ENCODE results near the gene DYNLT3.

DYNLT3 gene

DNA sequence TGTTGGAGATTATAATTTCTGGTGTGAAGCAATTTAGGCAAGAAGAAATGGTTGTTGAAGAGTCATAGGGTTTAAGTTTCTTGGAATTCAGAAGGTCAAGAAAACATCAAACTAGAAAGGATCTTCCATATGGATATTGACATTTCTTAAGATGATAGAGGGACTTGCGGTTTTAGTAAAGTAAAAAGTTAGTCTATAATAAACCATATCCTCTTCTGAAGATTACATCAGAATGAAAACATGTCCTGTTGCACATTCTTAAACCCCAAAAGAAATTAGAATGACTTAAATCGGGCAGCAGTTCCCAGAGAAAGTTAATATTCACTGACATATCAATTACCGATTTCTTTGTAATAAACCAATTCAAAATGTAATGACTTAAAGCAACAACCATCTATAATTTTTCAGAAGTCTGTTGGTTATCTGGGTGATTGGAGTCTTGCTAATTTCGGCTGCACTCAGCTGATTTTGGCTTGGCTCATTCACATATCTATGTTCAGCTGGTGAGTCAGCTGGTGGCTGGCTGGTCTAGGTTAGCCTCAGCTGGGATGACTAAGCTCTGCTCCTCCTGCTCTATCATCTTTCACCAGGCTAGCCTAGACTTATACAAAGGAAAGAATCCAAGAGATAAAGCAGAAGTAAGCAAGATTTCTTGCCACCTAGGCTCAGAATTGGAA lies 24.4 kb upstream of the DYNLT3 start:
- DNase-seq (ENCODE audit: insufficient read length) (no peak), FAIRE-seq (no peak)
- TF ChIP-seq POLR2A (IDR thresholded peaks at IDR 0.05; ENCODE audit: low read depth, low read length) = no peak

DNA sequence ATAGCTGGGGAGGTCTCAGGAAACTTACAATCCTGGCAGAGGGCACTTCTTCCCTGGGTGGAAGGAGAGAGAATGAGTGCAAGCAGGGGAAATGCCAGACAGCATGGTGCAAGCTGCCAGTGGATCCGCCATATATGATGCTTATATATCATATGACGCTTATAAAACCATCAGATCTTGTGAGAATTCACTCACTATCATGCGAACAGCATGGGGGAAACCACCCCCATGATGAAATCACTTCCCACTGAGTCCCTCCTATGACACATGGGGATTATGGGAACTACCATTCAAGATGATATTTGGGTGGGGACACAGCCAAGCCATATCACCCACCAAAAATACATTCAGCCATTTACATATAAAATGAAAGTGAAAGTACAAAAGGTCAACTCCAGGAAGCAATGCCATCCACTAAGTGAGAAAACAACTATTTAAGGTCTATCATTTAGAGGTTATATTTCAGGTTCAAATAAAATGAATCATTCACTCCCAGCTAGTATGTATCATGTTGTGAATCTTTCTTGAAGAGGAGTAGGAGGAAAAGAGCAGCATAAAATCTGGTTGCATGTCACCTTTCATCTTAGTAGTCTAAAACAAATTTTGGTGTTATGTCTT lies 20.3 kb upstream of the DYNLT3 start:
- no peak for FAIRE-seq
- TF ChIP-seq POLR2AphosphoS5 (IDR thresholded peaks at IDR 0.05; ENCODE audit: low read depth, low read length) (no peak), TAF1 (IDR thresholded peaks at IDR 0.05; ENCODE audit: borderline replicate concordance, low read depth, low read length) (no peak), POLR2A (IDR thresholded peaks at IDR 0.05; ENCODE audit: low read depth, low read length) (no peak)
- DNase-seq (ENCODE audit: insufficient read length) = no peak

DNA sequence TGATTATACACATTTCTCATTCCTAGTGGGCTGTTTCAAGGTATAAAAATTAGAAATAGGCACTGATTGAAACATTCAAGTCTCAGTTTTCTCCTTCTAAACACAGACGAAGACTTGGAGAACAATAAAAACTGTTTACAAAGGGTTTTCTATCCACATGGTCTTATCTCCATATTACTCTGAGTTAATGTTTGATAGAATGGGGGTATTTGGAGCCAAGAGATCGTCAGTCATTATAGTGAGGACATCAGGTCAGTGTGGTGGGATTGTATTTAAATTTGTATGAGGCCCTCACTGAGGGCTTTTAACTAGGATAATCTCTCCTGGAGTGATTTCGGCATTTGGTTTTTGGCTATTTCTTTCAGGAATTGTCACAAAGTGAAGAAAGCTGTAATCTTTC lies 16.4 kb upstream of the DYNLT3 start:
- TF ChIP-seq POLR2A (IDR thresholded peaks at IDR 0.05; ENCODE audit: low read depth, low read length) (no peak), POLR2AphosphoS5 (IDR thresholded peaks at IDR 0.05; ENCODE audit: low read depth, low read length) (no peak)
- DNase-seq (ENCODE audit: insufficient read length) (no peak), FAIRE-seq (no peak)

DNA sequence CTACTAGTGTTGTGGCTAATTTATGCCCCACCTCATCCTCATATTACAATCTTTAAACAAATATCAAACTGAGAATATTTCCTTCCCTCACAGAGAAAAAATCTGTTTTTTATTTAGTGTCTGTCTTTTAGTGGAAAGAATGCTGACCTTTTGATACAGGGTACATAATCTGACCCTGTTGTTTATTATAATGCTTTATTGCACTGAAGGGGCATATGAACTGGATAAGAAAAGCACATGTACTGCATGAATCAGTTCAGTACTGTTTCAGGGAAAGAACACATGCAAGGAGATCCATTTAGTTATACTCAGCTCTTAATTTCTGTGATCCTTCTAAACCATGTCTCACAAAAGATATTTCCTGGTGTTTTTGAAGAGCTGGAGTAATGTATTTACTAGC lies 15.5 kb upstream of the DYNLT3 start:
- TF ChIP-seq POLR2AphosphoS5 (IDR thresholded peaks at IDR 0.05; ENCODE audit: low read depth, low read length) (no peak), TAF1 (IDR thresholded peaks at IDR 0.05; ENCODE audit: borderline replicate concordance, low read depth, low read length) (no peak), POLR2A (IDR thresholded peaks at IDR 0.05; ENCODE audit: low read depth, low read length) (no peak)
- FAIRE-seq (no peak), DNase-seq (ENCODE audit: insufficient read length) (no peak)

DNA sequence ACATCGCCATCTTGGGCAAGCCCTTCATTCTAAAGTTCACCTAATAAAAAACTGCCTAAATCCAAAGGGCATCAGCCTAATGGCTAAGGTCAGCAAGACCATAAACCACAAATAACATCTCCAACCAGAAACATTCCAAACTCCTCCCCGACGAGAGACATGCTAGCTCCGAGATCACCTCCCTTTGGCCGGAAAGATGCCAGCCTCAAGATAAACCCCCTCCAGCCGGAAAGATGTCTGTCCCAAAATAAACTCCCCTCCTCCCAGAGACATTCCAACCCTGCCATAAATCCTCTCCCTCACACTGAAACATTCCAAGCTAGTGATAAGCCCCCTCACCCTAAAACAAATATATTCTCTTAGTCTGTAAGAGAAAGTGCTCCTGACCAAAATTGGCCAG lies 13.3 kb upstream of the DYNLT3 start:
- DNase-seq (ENCODE audit: insufficient read length) (no peak), FAIRE-seq (no peak)
- no peak for TF ChIP-seq TAF1 (IDR thresholded peaks at IDR 0.05; ENCODE audit: borderline replicate concordance, low read depth, low read length)
- TF ChIP-seq POLR2A (IDR thresholded peaks at IDR 0.05; ENCODE audit: low read depth, low read length) = no peak
- no peak for TF ChIP-seq POLR2AphosphoS5 (IDR thresholded peaks at IDR 0.05; ENCODE audit: low read depth, low read length)

DNA sequence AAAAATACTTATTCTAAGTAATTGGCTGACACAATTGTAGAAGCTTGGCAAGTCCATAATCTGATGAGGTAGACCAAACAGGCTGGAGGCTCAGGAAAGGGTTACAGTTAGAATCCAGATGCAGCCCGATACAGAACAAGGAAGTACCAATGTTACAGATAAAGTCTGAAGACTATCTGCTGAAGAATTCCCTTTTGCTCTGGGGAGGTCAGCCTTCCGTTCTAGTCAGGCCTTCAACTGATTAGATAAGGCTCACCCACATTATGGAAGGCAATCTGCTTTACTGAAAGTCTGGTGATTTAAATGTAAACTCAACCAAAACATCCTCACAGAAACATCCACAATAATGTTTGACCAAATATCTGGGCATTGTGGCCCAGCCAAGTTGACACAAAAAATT lies 7.4 kb upstream of the DYNLT3 start:
- DNase-seq (ENCODE audit: insufficient read length) (no peak), FAIRE-seq (peak; percentile 68)
- TF ChIP-seq POLR2AphosphoS5 (IDR thresholded peaks at IDR 0.05; ENCODE audit: low read depth, low read length) = no peak
- TF ChIP-seq TAF1 (IDR thresholded peaks at IDR 0.05; ENCODE audit: borderline replicate concordance, low read depth, low read length) = no peak
- TF ChIP-seq POLR2A (IDR thresholded peaks at IDR 0.05; ENCODE audit: low read depth, low read length) = no peak

DNA sequence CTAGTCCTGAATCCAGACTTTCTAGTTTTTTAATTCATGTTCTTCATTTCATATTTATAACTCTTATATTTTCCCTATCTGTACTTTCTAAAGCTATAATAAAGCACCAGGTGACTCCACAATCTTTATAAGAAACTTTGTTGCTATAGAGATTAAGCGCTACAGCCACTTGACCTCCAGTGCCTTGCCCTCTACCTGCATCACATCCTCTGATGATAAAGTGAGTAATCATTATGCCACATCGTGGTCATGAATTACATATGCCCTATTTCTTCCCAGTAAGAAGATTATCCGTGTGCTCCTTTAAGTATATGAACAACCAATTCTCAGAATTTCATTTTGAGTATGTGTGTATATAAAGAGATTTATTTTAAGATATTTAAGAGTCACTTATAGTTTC lies 6.8 kb upstream of the DYNLT3 start:
- FAIRE-seq = no peak
- TF ChIP-seq TAF1 (IDR thresholded peaks at IDR 0.05; ENCODE audit: borderline replicate concordance, low read depth, low read length) = no peak
- TF ChIP-seq POLR2AphosphoS5 (IDR thresholded peaks at IDR 0.05; ENCODE audit: low read depth, low read length) = no peak
- TF ChIP-seq POLR2A (IDR thresholded peaks at IDR 0.05; ENCODE audit: low read depth, low read length) = no peak
- no peak for DNase-seq (ENCODE audit: insufficient read length)

DNA sequence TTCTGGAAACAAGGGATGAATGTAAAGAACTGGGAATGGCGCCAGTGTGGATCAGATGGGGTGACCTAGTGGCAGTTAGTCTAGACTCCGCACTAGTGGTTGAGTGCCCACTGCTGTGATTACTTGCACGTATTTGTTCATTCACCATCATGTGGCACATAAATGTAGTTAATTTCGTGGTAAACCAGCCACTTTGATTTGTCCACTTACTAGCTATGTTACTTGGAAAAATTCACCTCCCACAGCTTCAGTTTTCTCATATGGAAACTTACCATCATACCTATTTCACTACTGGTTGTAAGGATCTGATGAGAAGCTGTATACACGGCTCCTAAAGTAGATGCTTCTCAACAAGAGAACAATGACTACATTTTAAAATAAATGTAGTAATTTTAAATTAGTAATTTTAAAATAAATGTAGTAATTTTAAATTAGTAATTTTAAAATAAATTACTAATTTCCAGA lies 394 bp upstream of the DYNLT3 start:
- no peak for TF ChIP-seq POLR2A (IDR thresholded peaks at IDR 0.05; ENCODE audit: low read depth, low read length)
- TF ChIP-seq POLR2AphosphoS5 (IDR thresholded peaks at IDR 0.05; ENCODE audit: low read depth, low read length) = no peak
- no peak for TF ChIP-seq TAF1 (IDR thresholded peaks at IDR 0.05; ENCODE audit: borderline replicate concordance, low read depth, low read length)
- FAIRE-seq (no peak), DNase-seq (ENCODE audit: insufficient read length) (no peak)

DNA sequence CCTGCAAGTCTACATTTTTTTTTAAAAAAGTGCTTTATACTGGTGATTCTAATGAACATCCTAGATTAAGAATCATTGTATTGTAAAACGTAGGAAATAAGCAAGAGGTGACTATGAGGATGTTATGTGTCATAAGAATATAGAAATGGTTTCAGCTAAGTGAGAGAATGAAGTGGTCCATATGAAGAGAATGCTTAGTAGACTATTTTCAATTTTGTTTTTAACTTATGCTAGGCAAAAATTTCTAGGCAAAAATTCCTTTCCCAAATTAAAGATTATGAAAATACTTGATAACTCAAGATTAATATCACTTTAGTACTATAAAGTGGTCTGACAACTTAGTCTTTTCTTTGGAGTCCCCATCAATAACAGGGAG lies 825 bp downstream of the DYNLT3 start:
- no peak for DNase-seq (ENCODE audit: insufficient read length)
- TF ChIP-seq POLR2AphosphoS5 (IDR thresholded peaks at IDR 0.05; ENCODE audit: low read depth, low read length) (no peak), POLR2A (IDR thresholded peaks at IDR 0.05; ENCODE audit: low read depth, low read length) (no peak), TAF1 (IDR thresholded peaks at IDR 0.05; ENCODE audit: borderline replicate concordance, low read depth, low read length) (no peak)
- FAIRE-seq = no peak

DNA sequence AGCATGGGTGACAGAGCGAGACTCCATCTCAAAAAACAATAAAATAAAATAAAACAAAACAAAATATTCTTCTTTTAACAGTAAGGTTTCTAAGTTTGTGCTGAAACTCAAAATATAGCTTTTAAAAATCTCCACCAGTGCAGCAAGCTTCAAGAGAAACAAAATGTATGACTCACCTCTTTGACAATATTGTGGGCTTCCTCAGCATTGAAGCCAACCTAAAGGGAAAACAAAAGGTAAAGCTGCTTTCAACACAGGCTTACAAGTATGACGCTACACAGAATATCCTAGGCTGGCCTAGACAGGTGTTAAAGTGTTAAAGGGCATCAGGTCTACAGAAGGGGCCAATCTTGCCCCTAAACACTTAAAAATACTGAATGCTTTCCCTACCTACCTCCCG lies 1.2 kb downstream of the DYNLT3 start:
- TF ChIP-seq POLR2AphosphoS5 (IDR thresholded peaks at IDR 0.05; ENCODE audit: low read depth, low read length) (no peak), POLR2A (IDR thresholded peaks at IDR 0.05; ENCODE audit: low read depth, low read length) (no peak), TAF1 (IDR thresholded peaks at IDR 0.05; ENCODE audit: borderline replicate concordance, low read depth, low read length) (no peak)
- FAIRE-seq (no peak), DNase-seq (ENCODE audit: insufficient read length) (no peak)

DNA sequence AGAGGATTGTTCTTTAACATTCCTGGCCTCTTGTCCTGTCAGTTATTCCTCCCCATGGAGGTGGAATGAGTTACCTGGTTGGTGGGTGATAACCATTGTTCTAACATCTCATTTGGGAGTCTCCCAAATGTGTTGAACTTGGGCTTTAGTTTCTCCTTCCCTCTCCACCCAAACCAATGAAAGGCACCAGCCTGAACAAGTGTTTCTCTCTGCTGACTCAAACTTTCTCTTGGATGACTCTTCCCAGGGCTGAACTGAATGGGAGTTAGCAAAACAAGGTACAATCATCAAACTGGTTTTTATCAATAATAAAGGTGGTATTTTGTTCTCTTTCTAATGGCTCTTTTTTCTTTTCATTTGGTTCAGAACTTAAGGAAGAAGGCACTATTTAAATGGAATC lies 2.7 kb downstream of the DYNLT3 start:
- FAIRE-seq (no peak), DNase-seq (ENCODE audit: insufficient read length) (no peak)
- no peak for TF ChIP-seq POLR2A (IDR thresholded peaks at IDR 0.05; ENCODE audit: low read depth, low read length)
- no peak for TF ChIP-seq POLR2AphosphoS5 (IDR thresholded peaks at IDR 0.05; ENCODE audit: low read depth, low read length)
- no peak for TF ChIP-seq TAF1 (IDR thresholded peaks at IDR 0.05; ENCODE audit: borderline replicate concordance, low read depth, low read length)

DNA sequence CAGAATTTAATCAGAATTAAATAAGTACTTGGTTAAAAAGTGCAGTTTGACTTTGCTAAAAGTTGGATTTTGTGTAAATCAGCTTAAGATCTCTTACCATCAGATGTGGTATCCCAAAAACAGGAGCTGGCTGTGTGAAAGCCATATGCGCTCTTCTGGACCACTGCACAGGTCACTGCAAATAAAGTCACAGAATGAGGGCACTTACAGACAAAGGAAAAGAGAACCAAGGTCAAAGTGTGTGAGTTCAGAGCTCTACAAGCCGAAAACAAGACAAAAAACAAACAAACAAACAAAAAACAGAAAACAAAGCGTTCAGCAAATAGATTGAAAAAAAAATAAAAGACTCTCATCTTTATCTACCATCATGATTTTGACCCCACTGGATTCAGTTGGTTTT lies 6.4 kb downstream of the DYNLT3 start:
- DNase-seq (ENCODE audit: insufficient read length) = no peak
- no peak for TF ChIP-seq TAF1 (IDR thresholded peaks at IDR 0.05; ENCODE audit: borderline replicate concordance, low read depth, low read length)
- no peak for TF ChIP-seq POLR2AphosphoS5 (IDR thresholded peaks at IDR 0.05; ENCODE audit: low read depth, low read length)
- TF ChIP-seq POLR2A (IDR thresholded peaks at IDR 0.05; ENCODE audit: low read depth, low read length) = no peak
- no peak for FAIRE-seq

Data from GM12892 (cell line).